Measurements from ENCODE around the gene CCDC69. TPM values are rescaled to one million over a fixed set of nuclear protein-coding genes. Genes with fewer than 3 reads are reported as not detected.

CCDC69 gene
- total RNA-seq, 1 experiment from 2014 or later: 1.1 TPM

GRCh38 chr5:151144275-151144674 is 79.6 kb downstream of the CCDC69 start:
- in situ Hi-C loops (cut with HindIII; ENCODE audit: low pct_unique_long_range_greater_than_20kb, low sequenced_read_pairs): no loop called here
- DNase-seq (ENCODE audit: low read depth, low spot score): no peak

GRCh38 chr5:151143645-151144044 is 80.2 kb downstream of the CCDC69 start:
- in situ Hi-C loops (cut with HindIII; ENCODE audit: low pct_unique_long_range_greater_than_20kb, low sequenced_read_pairs): no loop called here
- DNase-seq (ENCODE audit: low read depth, low spot score): no peak

GRCh38 chr5:151142933-151143332 is 81.0 kb downstream of the CCDC69 start:
- in situ Hi-C loops (cut with HindIII; ENCODE audit: low pct_unique_long_range_greater_than_20kb, low sequenced_read_pairs): no loop called here
- DNase-seq (ENCODE audit: low read depth, low spot score): no peak

GRCh38 chr5:151141535-151141934 is 82.4 kb downstream of the CCDC69 start:
- in situ Hi-C loops (cut with HindIII; ENCODE audit: low pct_unique_long_range_greater_than_20kb, low sequenced_read_pairs): no loop called here
- DNase-seq (ENCODE audit: low read depth, low spot score): no peak

GRCh38 chr5:151140686-151141459 is 83.0 kb downstream of the CCDC69 start:
- DNase-seq (ENCODE audit: low read depth, low spot score): no peak
- in situ Hi-C loops (cut with HindIII; ENCODE audit: low pct_unique_long_range_greater_than_20kb, low sequenced_read_pairs): no loop called here

GRCh38 chr5:151139646-151140045 is 84.2 kb downstream of the CCDC69 start:
- no peak for DNase-seq (ENCODE audit: low read depth, low spot score)
- in situ Hi-C loops (cut with HindIII; ENCODE audit: low pct_unique_long_range_greater_than_20kb, low sequenced_read_pairs): no loop called here

- DNase-seq (ENCODE audit: low read depth, low spot score): no peak
- in situ Hi-C loops (cut with HindIII; ENCODE audit: low pct_unique_long_range_greater_than_20kb, low sequenced_read_pairs): no loop called here
These were observed 84.9 kb downstream of the CCDC69 start for GRCh38 chr5:151139015-151139414.

- no peak for DNase-seq (ENCODE audit: low read depth, low spot score)
- in situ Hi-C loops (cut with HindIII; ENCODE audit: low pct_unique_long_range_greater_than_20kb, low sequenced_read_pairs): no loop called here
These were observed 85.8 kb downstream of the CCDC69 start for GRCh38 chr5:151138114-151138513.

- in situ Hi-C loops (cut with HindIII; ENCODE audit: low pct_unique_long_range_greater_than_20kb, low sequenced_read_pairs): no loop called here
These were observed 86.6 kb downstream of the CCDC69 start for GRCh38 chr5:151137067-151137825.

GRCh38 chr5:151134228-151134627 is 89.7 kb downstream of the CCDC69 start:
- in situ Hi-C loops (cut with HindIII; ENCODE audit: low pct_unique_long_range_greater_than_20kb, low sequenced_read_pairs): no loop called here
- no peak for DNase-seq (ENCODE audit: low read depth, low spot score)

More at GRCh38 chr5:151137067-151137825, 86.6 kb downstream of the CCDC69 start:
- DNase-seq (ENCODE audit: low read depth, low spot score): no peak

- in situ Hi-C loops (cut with HindIII; ENCODE audit: low pct_unique_long_range_greater_than_20kb, low sequenced_read_pairs): no loop called here
These were observed 90.9 kb downstream of the CCDC69 start for GRCh38 chr5:151132963-151133362.

More at GRCh38 chr5:151132963-151133362, 90.9 kb downstream of the CCDC69 start:
- DNase-seq (ENCODE audit: low read depth, low spot score): no peak

Other genes starting within 250 kb of the CCDC69 start
- gene GPX3, start 203.5 kb downstream of the CCDC69 start, total RNA-seq (2014; rRNA removed; shearing (Covaris generic)): 0.13 and 1.2 TPM in 2 replicates
- gene TNIP1, start 143.1 kb downstream of the CCDC69 start, total RNA-seq (2014; rRNA removed; shearing (Covaris generic)): 40.4 and 43.9 TPM in 2 replicates
- gene ANXA6, start 66.3 kb downstream of the CCDC69 start, total RNA-seq (2014; rRNA removed; shearing (Covaris generic)): 79.9 and 88.4 TPM in 2 replicates
- gene GM2A, start 29.1 kb upstream of the CCDC69 start, total RNA-seq (2014; rRNA removed; shearing (Covaris generic)): 93.4 and 96.2 TPM in 2 replicates
- gene SLC36A3, start 79.7 kb upstream of the CCDC69 start, total RNA-seq (2014; rRNA removed; shearing (Covaris generic)): not detected in 2 replicates
- not detected in 2 replicates for gene SLC36A2, start 123.5 kb upstream of the CCDC69 start, total RNA-seq (2014; rRNA removed; shearing (Covaris generic))
- gene SLC36A1, start 223.5 kb upstream of the CCDC69 start, total RNA-seq (2014; rRNA removed; shearing (Covaris generic)): 5.4 and 6.7 TPM in 2 replicates

Data from SK-MEL-5 (cell line).